HG03097 (cell line): ENCODE data around the gene SLC66A2.
A peak's percentile ranks its signal among the peaks of the same experiment; 100 is the strongest.
"Not testable (repeated sequence)": the region's sequence is repeated elsewhere in the genome, so short reads cannot be mapped to it uniquely, and the experiment has no call there.

ENCODE experiments used
- ATAC-seq: cut with Tn5 transposase; IDR thresholded peaks from one replicate; pipeline ENCODE4 v1.9.1; 2021; ENCODE audit not compliant: unreplicated experiment, low FRiP score

The SLC66A2 gene

GRCh38 chr18:79971211-79971952 lies 19.9 kb upstream of the SLC66A2 start:
- no peak for ATAC-seq

DNA sequence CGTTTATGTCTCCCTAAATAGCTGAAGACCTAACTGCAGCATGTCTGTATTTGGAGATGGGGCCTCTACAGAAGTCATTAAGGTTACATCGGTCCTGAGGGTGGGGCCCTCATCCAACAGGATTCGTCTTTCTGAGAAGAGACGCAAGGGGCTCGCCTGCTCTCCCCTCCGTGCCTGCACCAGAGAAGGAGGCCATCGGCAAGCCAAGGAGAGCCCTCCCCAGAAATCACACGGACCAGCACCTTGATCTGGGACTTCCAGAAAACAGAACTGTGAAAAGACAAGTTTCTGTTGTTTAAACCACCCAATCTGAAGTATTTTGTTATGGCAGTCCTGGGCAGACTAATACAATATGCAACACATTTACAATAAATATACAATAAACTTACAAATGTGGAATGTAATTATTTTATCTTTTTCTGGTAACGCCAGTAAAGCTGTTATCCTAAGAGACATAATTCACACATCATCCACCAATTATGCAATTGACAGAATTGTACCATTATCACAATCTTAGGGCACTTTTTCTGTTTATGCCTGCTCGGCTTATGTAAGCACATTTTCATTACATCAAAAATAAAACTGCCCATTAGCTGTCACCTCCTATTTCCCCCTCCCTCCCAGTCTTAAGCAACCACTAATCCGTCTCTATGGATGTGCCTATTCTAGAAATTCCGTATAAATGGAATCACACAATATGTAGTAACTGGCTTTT lies 19.1 kb upstream of the SLC66A2 start:
- ATAC-seq: no peak

DNA sequence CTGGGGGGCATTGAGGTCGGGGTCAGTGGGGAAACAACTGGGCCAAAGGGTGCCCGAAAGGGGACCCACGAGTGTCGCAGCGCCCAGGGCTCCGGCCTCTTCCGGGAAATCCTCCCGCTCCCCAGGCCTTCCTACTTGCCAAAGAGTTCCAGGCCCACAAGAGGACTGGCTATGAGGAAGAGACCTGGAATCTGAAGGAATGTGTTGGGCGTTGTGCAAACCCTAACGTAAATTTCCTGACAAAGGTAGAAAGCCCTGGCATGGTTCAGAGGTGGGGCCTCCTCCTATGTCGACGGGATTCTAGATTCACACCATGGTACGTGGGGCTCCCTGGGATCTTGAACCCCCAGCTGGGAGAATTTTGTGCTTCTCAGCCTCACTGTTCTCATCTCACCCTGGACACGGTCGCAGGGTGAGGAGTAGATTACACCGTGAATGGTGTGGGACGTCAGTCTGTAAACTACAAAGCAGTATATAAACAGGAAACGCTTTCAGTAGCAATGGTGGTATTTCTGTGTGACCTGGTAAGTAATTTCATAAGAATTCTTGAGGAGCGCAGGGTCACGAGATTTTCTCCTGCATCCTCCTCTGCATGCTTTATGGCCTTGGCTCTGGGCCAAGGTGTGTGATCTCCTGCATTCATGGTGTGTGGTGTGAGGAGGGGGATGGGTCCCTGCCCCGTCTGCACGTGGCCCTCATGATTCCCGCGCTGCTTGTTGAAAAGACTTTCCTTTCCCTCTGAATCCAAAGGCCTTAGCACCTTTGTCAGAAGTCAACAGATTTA lies 13.9 kb upstream of the SLC66A2 start:
- no peak for ATAC-seq

- ATAC-seq: peak; percentile 71
Measured at GRCh38 chr18:79964330-79965118, 13.1 kb upstream of the SLC66A2 start, which contains the start of gene HSBP1L1. Gene HSBP1L1 (plus strand): TSS chr18:79964643. CDS start chr18:79964736, 93 bp downstream.

DNA sequence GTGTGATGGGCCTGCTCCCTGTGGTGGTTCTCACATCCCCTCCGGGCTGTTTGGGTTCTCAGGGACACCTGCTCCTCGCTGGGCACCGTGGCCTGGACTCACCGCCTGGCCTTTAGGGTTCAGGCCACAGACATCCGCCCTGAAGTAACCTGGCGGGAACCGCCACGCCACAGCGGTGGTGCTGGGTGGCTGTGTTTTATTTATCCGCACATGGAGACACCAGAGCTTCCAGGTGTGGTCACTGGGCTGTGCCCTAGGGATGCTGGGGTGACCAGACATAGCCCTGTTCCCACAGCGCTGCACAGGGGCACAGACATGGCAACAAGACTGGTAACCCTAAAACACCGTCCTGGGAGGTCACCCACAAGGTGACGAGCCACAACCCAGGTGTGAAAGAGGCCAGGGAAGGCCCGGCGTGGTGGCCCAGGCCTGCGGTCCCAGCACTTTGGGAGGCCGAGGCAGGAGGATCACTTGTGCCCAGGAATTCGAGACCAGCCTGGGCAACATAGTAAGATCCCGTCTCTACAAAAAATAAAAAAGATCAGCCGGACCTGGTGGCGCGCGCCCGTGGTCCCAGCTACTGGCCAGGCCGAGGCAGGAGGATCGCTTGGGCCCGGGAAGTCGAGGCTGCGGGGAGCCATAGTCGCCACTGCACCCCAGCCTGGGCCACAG lies 12.3 kb upstream of the SLC66A2 start:
- ATAC-seq: no peak

DNA sequence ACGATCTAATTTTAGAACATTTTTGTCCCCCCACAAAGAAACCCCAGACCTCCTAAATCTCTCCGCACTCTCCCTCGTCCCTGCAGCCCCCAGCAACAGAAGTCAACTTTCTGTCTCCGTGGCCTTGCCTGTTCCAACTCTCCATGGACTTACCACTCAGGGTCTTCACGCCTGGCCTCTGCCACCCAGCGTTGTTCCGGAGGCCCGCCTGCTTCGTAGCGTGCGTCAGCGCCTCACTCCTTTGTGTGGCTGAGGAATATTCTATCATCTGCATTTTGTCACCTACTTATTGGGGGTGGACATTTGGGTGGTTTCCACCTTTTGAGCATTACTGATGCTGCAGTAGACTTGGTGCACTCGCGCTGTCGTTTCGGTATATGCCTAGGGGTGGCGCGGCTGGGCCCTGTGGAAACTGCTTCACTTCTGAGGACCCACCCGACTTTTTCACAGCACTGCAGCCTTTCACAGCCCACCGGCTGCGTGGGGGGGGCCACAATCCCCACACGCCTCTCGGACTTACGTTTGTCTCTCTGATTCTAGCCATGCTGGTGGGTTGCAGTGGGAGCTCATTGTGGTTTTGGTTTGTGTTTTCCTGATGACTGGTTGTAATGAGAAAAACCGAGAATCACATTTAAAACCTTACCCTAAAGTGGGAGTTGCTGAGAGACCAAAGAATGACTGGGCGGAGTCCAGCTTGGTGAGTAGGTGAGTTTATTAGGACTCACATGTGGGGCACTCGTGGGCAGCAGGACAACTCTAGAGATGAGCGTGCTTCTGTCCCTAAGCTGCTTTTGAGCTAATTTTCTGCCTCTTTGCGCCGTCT lies 11.6 kb upstream of the SLC66A2 start:
- peak; percentile 54 for ATAC-seq

DNA sequence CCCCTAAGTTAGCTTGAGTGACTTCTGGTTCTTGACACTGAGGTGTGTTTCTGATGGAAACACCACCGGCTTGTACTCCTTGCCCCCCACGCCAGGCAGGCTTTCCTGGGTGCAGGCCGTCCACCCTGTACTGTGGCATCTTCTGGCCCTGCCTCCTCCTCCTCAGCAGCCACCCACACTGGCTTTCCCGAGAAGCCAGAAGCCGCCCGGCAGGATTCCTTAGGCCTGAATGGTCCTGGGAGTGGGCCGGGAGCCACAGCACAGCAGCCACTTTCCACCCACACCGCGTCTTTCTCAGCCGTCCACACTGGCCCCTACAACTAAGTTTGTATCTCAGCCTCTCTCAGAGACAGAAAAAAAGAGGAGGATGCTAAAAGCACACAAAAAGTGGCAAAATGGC lies 10.9 kb upstream of the SLC66A2 start:
- no peak for ATAC-seq

- ATAC-seq: no peak
Measured at GRCh38 chr18:79961527-79962291, 10.3 kb upstream of the SLC66A2 start.

- no peak for ATAC-seq
Measured at GRCh38 chr18:79960921-79961526, 9.6 kb upstream of the SLC66A2 start.

DNA sequence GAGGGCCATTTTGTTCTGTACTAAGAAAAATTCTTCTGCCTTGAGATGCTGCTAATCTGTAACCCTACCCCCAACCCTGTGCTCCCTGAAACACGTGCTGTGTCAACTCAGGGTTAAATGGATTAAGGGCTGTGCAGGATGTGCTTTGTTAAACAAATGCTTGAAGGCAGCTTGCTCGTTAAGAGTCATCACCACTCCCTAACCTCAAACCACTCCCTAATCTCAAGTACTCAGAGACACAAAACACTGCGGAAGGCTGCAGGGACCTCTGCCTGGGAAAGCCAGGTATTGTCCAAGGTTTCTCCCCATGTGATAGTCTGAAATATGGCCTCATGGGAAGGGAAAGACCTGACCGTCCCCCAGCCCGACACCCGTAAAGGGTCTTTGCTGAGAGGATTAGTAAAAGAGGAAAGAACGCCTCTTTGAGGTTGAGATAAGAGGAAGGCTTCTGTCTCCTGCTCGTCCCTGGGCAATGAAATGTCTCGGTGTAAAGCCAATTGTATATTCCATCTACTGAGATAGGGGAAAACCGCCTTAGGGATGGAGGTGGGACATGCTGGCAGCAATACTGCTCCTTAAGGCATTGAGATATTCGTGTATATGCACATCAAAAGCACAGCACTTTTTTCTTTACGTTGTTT lies 8.8 kb upstream of the SLC66A2 start:
- not testable (repeated sequence) for ATAC-seq

DNA sequence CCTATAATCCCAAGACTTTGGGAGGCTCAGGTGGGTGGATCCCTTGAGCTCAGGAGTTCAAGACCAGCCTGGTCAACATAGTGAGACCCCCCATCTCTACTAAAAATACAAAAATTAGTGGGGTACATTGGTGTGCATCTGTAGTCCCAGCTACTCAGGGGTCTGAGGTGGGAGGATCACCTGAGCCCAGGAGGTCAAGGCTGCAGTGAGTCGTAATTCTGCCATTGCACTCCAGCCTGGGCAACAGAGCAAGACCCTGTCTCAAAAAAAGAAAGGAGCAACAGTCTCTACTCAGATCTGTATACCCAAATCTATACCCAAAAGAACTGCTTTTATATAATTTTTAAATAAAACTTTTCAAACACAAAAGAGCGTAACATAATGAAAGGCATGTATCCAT lies 7.5 kb upstream of the SLC66A2 start:
- ATAC-seq: no peak

- ATAC-seq: no peak
Measured at GRCh38 chr18:79956276-79956675, 4.8 kb upstream of the SLC66A2 start.

GRCh38 chr18:79955302-79956075 lies 4.0 kb upstream of the SLC66A2 start:
- ATAC-seq: no peak

- no peak for ATAC-seq
Measured at GRCh38 chr18:79954791-79955190, 3.3 kb upstream of the SLC66A2 start.

DNA sequence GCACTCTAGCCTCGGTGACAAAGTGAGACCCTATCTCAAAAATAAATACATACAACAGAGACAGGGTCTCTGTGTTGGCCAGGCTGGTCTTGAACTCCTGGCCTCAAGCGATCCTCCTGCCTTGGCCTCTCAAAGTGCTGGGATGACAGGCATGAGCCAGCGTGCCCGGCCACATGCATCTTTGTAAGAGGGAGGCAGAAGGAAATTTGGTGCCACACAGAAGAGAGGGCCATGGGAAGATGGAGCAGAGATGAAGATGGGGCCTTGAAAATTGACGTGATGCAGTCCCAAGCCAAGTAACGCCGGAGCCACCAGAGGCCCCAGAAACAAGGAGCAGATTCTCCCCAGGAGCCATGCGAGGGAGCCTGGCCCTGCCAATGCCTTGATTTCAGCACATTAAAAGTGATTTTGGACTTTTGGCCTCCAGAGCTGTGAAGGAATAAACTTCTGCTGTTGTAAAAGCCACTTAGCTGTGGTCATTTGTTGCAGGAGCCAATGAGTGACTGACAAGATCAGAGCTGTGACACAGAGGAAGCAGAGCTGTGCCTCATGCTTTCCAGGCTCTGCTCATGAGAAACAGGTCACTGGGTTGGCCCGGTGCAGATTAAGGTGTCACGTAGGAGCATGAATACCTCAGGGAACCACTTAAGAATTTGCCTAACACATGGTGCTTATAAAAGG lies 2.7 kb upstream of the SLC66A2 start:
- ATAC-seq: no peak

GRCh38 chr18:79952996-79953559 lies 1.6 kb upstream of the SLC66A2 start:
- ATAC-seq: no peak
